ENCODE measurements around the gene ST8SIA4. TPM values are rescaled to one million over a fixed set of nuclear protein-coding genes. Genes with fewer than 3 reads are reported as not detected.

Gene ST8SIA4
- total and polyA plus RNA-seq, 2 donors from 2014 or later, result 0.69 to 11.6 TPM

DNA sequence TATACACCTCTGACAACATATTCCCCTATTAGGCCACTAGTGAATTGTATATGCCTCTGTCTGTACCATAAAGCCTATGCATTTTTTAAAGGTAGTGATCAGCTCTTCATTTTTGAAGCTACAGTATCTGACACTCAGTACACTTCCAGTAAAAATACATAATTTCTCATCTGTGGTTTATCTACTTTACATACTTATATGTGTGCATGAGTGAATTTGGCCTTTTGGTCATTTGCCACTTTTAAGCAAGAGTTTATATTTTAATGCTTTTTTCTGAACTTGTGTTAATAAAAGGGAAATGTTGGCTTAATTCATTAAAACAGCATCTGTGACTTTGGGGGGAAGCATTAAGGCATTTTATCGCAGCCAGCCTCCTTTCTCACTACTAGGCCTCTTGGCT is 47.8 kb downstream of the ST8SIA4 start:
- no peaks in the 10 kb centered on the region for H3K36me3 ChIP-seq (ENCODE audit: control insufficient read depth in 2 of 3, insufficient read depth in 3 of 3, low read length in 3 of 3)
- DNase-seq (no peak), FAIRE-seq (no peak)
- H3K9ac ChIP-seq (ENCODE audit: low read length in 3 of 3), result no peak overlapping the region
- no peaks in the 10 kb centered on the region for H3K4me1 ChIP-seq (ENCODE audit: control insufficient read depth in 2 of 3, insufficient read depth in 2 of 3, low read depth in 1 of 3, low read length in 3 of 3)
- H3K4me3 ChIP-seq (ENCODE audit: low read length in 3 of 3), result no peak overlapping the region
- no peak overlapping the region for H3K27ac ChIP-seq (ENCODE audit: low read depth in 2 of 2, low read length in 2 of 2)
- H3K9me3 ChIP-seq (ENCODE audit: control insufficient read depth in 2 of 3, insufficient read depth in 1 of 3, low read length in 3 of 3), result no peaks in the 10 kb centered on the region
- intact Hi-C loops (cut with DNase I), result no loop called here
- H3K27me3 ChIP-seq (ENCODE audit: control insufficient read depth, insufficient read depth, low read length), result no peaks in the 10 kb centered on the region
- TF ChIP-seq, protein P1, sequence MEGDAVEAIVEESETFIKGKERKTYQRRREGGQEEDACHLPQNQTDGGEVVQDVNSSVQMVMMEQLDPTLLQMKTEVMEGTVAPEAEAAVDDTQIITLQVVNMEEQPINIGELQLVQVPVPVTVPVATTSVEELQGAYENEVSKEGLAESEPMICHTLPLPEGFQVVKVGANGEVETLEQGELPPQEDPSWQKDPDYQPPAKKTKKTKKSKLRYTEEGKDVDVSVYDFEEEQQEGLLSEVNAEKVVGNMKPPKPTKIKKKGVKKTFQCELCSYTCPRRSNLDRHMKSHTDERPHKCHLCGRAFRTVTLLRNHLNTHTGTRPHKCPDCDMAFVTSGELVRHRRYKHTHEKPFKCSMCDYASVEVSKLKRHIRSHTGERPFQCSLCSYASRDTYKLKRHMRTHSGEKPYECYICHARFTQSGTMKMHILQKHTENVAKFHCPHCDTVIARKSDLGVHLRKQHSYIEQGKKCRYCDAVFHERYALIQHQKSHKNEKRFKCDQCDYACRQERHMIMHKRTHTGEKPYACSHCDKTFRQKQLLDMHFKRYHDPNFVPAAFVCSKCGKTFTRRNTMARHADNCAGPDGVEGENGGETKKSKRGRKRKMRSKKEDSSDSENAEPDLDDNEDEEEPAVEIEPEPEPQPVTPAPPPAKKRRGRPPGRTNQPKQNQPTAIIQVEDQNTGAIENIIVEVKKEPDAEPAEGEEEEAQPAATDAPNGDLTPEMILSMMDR (IDR thresholded peaks at IDR 0.05; ENCODE audit: borderline replicate concordance, extremely low read depth, insufficient read depth), result no peak

DNA sequence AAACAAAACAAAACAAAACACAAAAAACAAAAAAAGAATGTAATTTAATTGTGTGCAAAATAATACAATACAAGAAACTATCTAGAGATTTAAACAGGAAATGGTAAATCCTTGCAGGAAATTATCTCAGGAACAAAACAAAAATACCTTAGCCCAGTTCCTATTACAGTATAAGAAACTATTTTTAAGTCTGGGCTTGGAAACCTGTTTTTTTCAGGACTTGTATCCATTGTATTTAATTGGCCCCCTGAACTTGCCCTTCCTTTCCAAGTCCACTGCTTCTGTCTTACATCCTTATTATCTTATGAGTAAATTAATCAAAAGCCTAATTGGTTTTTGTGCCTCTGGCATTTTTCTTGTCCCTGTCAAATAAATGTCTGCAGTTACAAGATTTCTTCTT is 48.5 kb downstream of the ST8SIA4 start:
- peak; percentile 21 for FAIRE-seq
- intact Hi-C loops (cut with DNase I), result no loop called here
- no peaks in the 10 kb centered on the region for H3K36me3 ChIP-seq (ENCODE audit: control insufficient read depth in 2 of 3, insufficient read depth in 3 of 3, low read length in 3 of 3)

DNA sequence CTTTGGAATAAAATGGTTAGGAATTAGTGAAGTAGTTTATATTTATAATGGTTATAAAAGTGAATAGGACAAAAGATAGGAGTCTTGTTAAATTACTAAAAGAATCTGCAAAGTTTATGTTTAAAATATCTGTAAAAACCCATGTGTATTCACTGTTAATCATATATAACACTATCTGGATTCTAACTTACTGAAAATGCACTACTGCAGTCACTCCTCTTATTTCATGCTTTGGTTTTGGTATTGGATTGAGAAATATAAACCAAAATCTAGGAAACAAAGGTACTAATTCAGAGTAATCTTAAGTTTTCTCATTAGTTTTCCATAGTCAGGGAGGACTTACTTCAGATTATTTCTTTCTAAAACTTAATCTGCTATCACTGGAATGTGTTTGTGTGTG is 49.5 kb downstream of the ST8SIA4 start:
- H3K36me3 ChIP-seq (ENCODE audit: control insufficient read depth in 2 of 3, insufficient read depth in 3 of 3, low read length in 3 of 3), result no peaks in the 10 kb centered on the region
- H3K4me1 ChIP-seq (ENCODE audit: control insufficient read depth in 2 of 3, insufficient read depth in 2 of 3, low read depth in 1 of 3, low read length in 3 of 3), result no peaks in the 10 kb centered on the region
- no peak overlapping the region for H3K9ac ChIP-seq (ENCODE audit: low read length in 3 of 3)
- no peak overlapping the region for H3K27ac ChIP-seq (ENCODE audit: low read depth in 2 of 2, low read length in 2 of 2)
- intact Hi-C loops (cut with DNase I), result no loop called here
- no peaks in the 10 kb centered on the region for H3K9me3 ChIP-seq (ENCODE audit: control insufficient read depth in 2 of 3, insufficient read depth in 1 of 3, low read length in 3 of 3)
- no peaks in the 10 kb centered on the region for H3K27me3 ChIP-seq (ENCODE audit: control insufficient read depth, insufficient read depth, low read length)
- no peak for DNase-seq
- no peak for FAIRE-seq
- no peak overlapping the region for H3K4me3 ChIP-seq (ENCODE audit: low read length in 3 of 3)
- TF ChIP-seq, protein P1 (IDR thresholded peaks at IDR 0.05; ENCODE audit: borderline replicate concordance, extremely low read depth, insufficient read depth), result no peak

More for the DNA sequence above, 48.5 kb downstream of the ST8SIA4 start:
- H3K27me3 ChIP-seq (ENCODE audit: control insufficient read depth, insufficient read depth, low read length), result no peaks in the 10 kb centered on the region
- no peaks in the 10 kb centered on the region for H3K4me1 ChIP-seq (ENCODE audit: control insufficient read depth in 2 of 3, insufficient read depth in 2 of 3, low read depth in 1 of 3, low read length in 3 of 3)
- DNase-seq, result peak in 1 of 5 donors; percentile 9
- no peak overlapping the region for H3K9ac ChIP-seq (ENCODE audit: low read length in 3 of 3)
- TF ChIP-seq, protein P1 (IDR thresholded peaks at IDR 0.05; ENCODE audit: borderline replicate concordance, extremely low read depth, insufficient read depth), result no peak
- no peak overlapping the region for H3K4me3 ChIP-seq (ENCODE audit: low read length in 3 of 3)
- H3K9me3 ChIP-seq (ENCODE audit: control insufficient read depth in 2 of 3, insufficient read depth in 1 of 3, low read length in 3 of 3), result no peaks in the 10 kb centered on the region
- no peak overlapping the region for H3K27ac ChIP-seq (ENCODE audit: low read depth in 2 of 2, low read length in 2 of 2)

DNA sequence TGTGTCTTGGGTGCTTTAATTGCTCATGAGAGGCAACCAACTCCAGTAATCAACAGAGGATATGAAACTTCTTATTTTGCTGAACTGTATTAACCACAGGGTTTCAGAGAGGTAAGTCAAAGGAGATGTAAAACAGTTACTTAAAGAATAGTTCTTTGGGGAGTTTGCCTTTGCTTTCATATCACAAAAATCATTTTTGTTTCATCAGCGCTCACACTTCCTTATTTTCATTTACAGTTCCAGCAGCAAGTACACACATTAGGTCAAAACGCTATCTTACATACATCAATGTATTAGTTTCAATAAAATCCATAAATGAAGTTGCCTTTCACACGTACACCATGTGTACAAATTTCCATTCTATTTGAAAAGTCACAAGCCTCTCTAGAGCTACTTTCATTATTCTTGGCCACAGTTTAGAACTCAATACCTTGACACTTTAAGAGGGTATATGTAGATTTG is 50.1 kb downstream of the ST8SIA4 start:
- Histone ChIP-seq H3K36me3 (ENCODE audit: control insufficient read depth in 2 of 3, insufficient read depth in 3 of 3, low read length in 3 of 3) (no peaks in the 10 kb centered on the region), H3K9ac (ENCODE audit: low read length in 3 of 3) (no peak overlapping the region), H3K4me3 (ENCODE audit: low read length in 3 of 3) (no peak overlapping the region), H3K27ac (ENCODE audit: low read depth in 2 of 2, low read length in 2 of 2) (no peak overlapping the region), H3K27me3 (ENCODE audit: control insufficient read depth, insufficient read depth, low read length) (no peaks in the 10 kb centered on the region), H3K9me3 (ENCODE audit: control insufficient read depth in 2 of 3, insufficient read depth in 1 of 3, low read length in 3 of 3) (no peaks in the 10 kb centered on the region), H3K4me1 (ENCODE audit: control insufficient read depth in 2 of 3, insufficient read depth in 2 of 3, low read depth in 1 of 3, low read length in 3 of 3) (no peaks in the 10 kb centered on the region)
- DNase-seq (no peak), FAIRE-seq (no peak)
- intact Hi-C loops (cut with DNase I), result no loop called here
- TF ChIP-seq, protein P1 (IDR thresholded peaks at IDR 0.05; ENCODE audit: borderline replicate concordance, extremely low read depth, insufficient read depth), result no peak
